ENCODE data around the gene KLHDC9. TPM values are rescaled to one million over a fixed set of nuclear protein-coding genes. Genes with fewer than 3 reads are reported as not detected.

KLHDC9 gene
- polyA plus RNA-seq, 1 experiment = 1.1 TPM

GRCh38 chr1:161091796-161092507 is 6.2 kb upstream of the KLHDC9 start:
- TF ChIP-seq CTCF (IDR thresholded peaks at IDR 0.05; ENCODE audit: low read depth, low read length) = no peak
- H3K27ac ChIP-seq (ENCODE audit: low read depth, low read length) = no peak overlapping the region
- no peak overlapping the region for H3K4me3 ChIP-seq (ENCODE audit: low read depth, low read length)
- H3K27me3 ChIP-seq (ENCODE audit: control insufficient read depth, insufficient read depth, low read length) = peaks cover 2% of the 10 kb centered on the region
- H3K9me3 ChIP-seq (ENCODE audit: control insufficient read depth, insufficient read depth, low read length) = no peaks in the 10 kb centered on the region
- ChIA-PET POLR2A (no interaction called here), CTCF (interaction anchor here (1.9 kb wide), 1 partner anchor 94 kb away, joined by 6 read pairs; no protein-coding TSS in a partner anchor)
- DNase-seq (ENCODE audit: low read depth, low spot score) = no peak

GRCh38 chr1:161092621-161093028 is 5.5 kb upstream of the KLHDC9 start:
- ChIA-PET CTCF (interaction anchor here (0.6 to 1.9 kb wide), 3 partner anchors 95 to 141 kb away, joined by 3 to 6 read pairs (median 3); no protein-coding TSS in a partner anchor), POLR2A (no interaction called here)
- Histone ChIP-seq H3K4me3 (ENCODE audit: low read depth, low read length) (no peak overlapping the region), H3K9me3 (ENCODE audit: control insufficient read depth, insufficient read depth, low read length) (no peaks in the 10 kb centered on the region), H3K27ac (ENCODE audit: low read depth, low read length) (no peak overlapping the region), H3K27me3 (ENCODE audit: control insufficient read depth, insufficient read depth, low read length) (peaks cover 2% of the 10 kb centered on the region)
- DNase-seq (ENCODE audit: low read depth, low spot score) = no peak
- no peak for TF ChIP-seq CTCF (IDR thresholded peaks at IDR 0.05; ENCODE audit: low read depth, low read length)

- CTCF ChIA-PET = interaction anchor here (5.6 kb wide), 1 partner anchor 98 kb away, joined by 80 read pairs; no protein-coding TSS in a partner anchor
- POLR2A ChIA-PET = interaction anchor here (1.3 kb wide), 1 partner anchor 49 kb away, joined by 4 read pairs; the partner anchor contains the start of gene USF1
- H3K4me3 ChIP-seq (ENCODE audit: low read depth, low read length) = no peak overlapping the region
- DNase-seq (ENCODE audit: low read depth, low spot score) = no peak
- no peak overlapping the region for H3K27ac ChIP-seq (ENCODE audit: low read depth, low read length)
- no peaks in the 10 kb centered on the region for H3K9me3 ChIP-seq (ENCODE audit: control insufficient read depth, insufficient read depth, low read length)
- no peak for TF ChIP-seq CTCF (IDR thresholded peaks at IDR 0.05; ENCODE audit: low read depth, low read length)
- H3K27me3 ChIP-seq (ENCODE audit: control insufficient read depth, insufficient read depth, low read length) = peaks cover 2% of the 10 kb centered on the region
These were observed 3.7 kb upstream of the KLHDC9 start for GRCh38 chr1:161094481-161094880.

- CTCF ChIA-PET = interaction anchor here (5.6 kb wide), 1 partner anchor 98 kb away, joined by 80 read pairs; no protein-coding TSS in a partner anchor
- TF ChIP-seq CTCF (IDR thresholded peaks at IDR 0.05; ENCODE audit: low read depth, low read length) = no peak
- no peaks in the 10 kb centered on the region for H3K9me3 ChIP-seq (ENCODE audit: control insufficient read depth, insufficient read depth, low read length)
- POLR2A ChIA-PET = interaction anchor here (1.3 kb wide), 1 partner anchor 50 kb away, joined by 4 read pairs; the partner anchor contains the start of gene USF1
- DNase-seq (ENCODE audit: low read depth, low spot score) = no peak
- H3K27ac ChIP-seq (ENCODE audit: low read depth, low read length) = no peak overlapping the region
- no peak overlapping the region for H3K4me3 ChIP-seq (ENCODE audit: low read depth, low read length)
- H3K27me3 ChIP-seq (ENCODE audit: control insufficient read depth, insufficient read depth, low read length) = peaks cover 2% of the 10 kb centered on the region
These were observed 2.9 kb upstream of the KLHDC9 start for GRCh38 chr1:161095230-161095629.

- peaks cover 2% of the 10 kb centered on the region for H3K27me3 ChIP-seq (ENCODE audit: control insufficient read depth, insufficient read depth, low read length)
- no peaks in the 10 kb centered on the region for H3K9me3 ChIP-seq (ENCODE audit: control insufficient read depth, insufficient read depth, low read length)
- DNase-seq (ENCODE audit: low read depth, low spot score) = no peak
- no peak for TF ChIP-seq CTCF (IDR thresholded peaks at IDR 0.05; ENCODE audit: low read depth, low read length)
- ChIA-PET POLR2A (no interaction called here), CTCF (interaction anchor here (0.9 to 5.6 kb wide), 8 partner anchors 9 to 106 kb away, joined by 3 to 80 read pairs (median 29); partner anchors contain the start of genes ARHGAP30 and USF1)
- H3K4me3 ChIP-seq (ENCODE audit: low read depth, low read length) = no peak overlapping the region
- H3K27ac ChIP-seq (ENCODE audit: low read depth, low read length) = no peak overlapping the region
These were observed 2.1 kb upstream of the KLHDC9 start for GRCh38 chr1:161096015-161096414.
